Gastroesophageal sphincter (tissue), 4 donors: ENCODE data around the gene GLI2. TPM values are rescaled to one million over a fixed set of nuclear protein-coding genes. Genes with fewer than 3 reads are reported as not detected.

Source experiments
- ATAC-seq: fragments of 150-250 bp; one replicate; pipeline ENCODE4 v1.9.1; 2016; ENCODE audit warnings: mild to moderate bottlenecking, moderate library complexity
- H3K27ac ChIP-seq, 4 donors: fragments of 200-600 bp; sonication (generic) in 3 of 4; 1 replicate in 3 of 4; 2 replicates in 1 of 4; pipeline ENCODE4 v1.5.1; 2016 to 2019
- H3K27me3 ChIP-seq: fragments of 200-600 bp; sonication (generic); one replicate; pipeline ENCODE4 v1.5.1; 2019
- H3K36me3 ChIP-seq, 2 donors: fragments of 200-600 bp; sonication (generic); one replicate each; pipeline ENCODE4 v1.5.1; 2019; ENCODE audit warnings: control low read depth in 1 of 2
- H3K4me1 ChIP-seq, 3 donors: fragments of 200-600 bp; sonication (generic); 1 replicate in 2 of 3; 2 replicates in 1 of 3; pipeline ENCODE4 v1.5.1; 2016 to 2019; ENCODE audit warnings: control low read depth in 2 of 3
- H3K4me3 ChIP-seq, 2 donors: fragments of 200-600 bp; sonication (generic); one replicate each; pipeline ENCODE4 v1.5.1; 2019; ENCODE audit warnings: mild to moderate bottlenecking in 1 of 2, moderate library complexity in 1 of 2
- H3K9me3 ChIP-seq, 3 donors: fragments of 200-600 bp; sonication (generic); one replicate each; pipeline ENCODE4 v1.5.1; 2017 to 2019; ENCODE audit warnings: control low read depth in 2 of 3
- EP300 ChIP-seq: sonication (generic); formaldehyde crosslinking; IDR thresholded peaks from one replicate; pipeline ENCODE4 v1.6.1; 2017; ENCODE audit warnings: antibody characterized with exemption, mild to moderate bottlenecking
- POLR2A ChIP-seq, 2 donors: fragments of 450-650 bp; IDR thresholded peaks; one replicate each; pipeline ENCODE4 v1.6.1; 2017; ENCODE audit warnings: antibody characterized with exemption in 2 of 2, mild to moderate bottlenecking in 2 of 2, moderate library complexity in 1 of 2
- POLR2AphosphoS5 ChIP-seq: sonication (generic); formaldehyde crosslinking; IDR thresholded peaks from one replicate; pipeline ENCODE4 v1.6.1; 2017; ENCODE audit warnings: antibody characterized with exemption
- WGBS, 2 donors: methylation state at CpG; one replicate each; pipeline ENCODE4 v1.1.5; 2018; ENCODE audit warnings: low coverage in 1 of 2; 5-methylcytosine and 5-hydroxymethylcytosine counted together
- total RNA-seq, 4 donors: library from RNA; depleted of rRNA; stranded (reverse); fragments of >200 nt; gene quantifications; one replicate each; pipeline ENCODE4 v1.1.0, GENCODE V29; 2016
- TF ChIP-seq, protein P1 (sequence below), 4 experiments: fragments of 200-600 bp in 2 of 4; fragments of 450-650 bp in 2 of 4; sonication (generic) in 1 of 4; IDR thresholded peaks; one replicate each; pipeline ENCODE4 v1.5.1; 2017 to 2019; ENCODE audit warnings: antibody characterized with exemption in 4 of 4, mild to moderate bottlenecking in 2 of 4, moderate library complexity in 2 of 4

Gene GLI2
- total RNA-seq, 4 donors from 2014 or later: 6.3 to 22.3 (median 11.0) TPM

DNA sequence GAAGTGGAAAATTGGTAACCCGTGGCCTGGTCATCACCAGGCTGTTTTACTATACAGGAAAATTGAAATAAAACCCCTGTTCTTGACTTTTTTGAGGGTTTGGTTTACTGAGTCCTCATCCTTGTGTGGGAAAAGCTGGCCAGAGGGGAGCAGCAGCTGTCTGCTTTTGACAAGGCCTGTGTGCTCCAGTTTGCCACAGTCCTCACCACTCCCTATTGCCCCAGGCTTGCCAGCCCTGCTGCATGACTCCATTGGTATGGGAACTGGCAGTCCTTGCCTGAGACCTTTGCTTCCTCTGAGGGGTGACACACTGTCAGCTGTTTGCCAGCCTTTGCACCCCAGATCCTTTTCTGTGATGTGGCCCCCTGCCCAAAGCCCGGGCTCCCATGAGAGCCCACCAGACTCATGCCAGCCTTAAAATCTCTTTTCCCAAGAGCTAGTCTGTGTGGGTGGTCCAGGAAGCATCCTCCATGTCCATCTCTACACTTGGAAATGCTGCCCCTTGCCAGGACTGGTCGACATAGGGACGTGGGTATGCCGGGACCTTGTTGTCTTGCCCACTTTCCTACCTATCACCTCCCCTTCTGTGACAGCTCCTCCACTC lies 39.0 kb downstream of the GLI2 start:
- WGBS, 2 donors: 54 to 83% methylated on average over 2 to 4 of the region's 5 CpGs
- H3K4me1 ChIP-seq: peaks cover 0 to 25% (median 5%) of the 10 kb centered on the region in 3 donors
- H3K36me3 ChIP-seq: no peaks in the 10 kb centered on the region
- no peak overlapping the region for H3K4me3 ChIP-seq
- no peaks in the 10 kb centered on the region for H3K9me3 ChIP-seq
- no peaks in the 10 kb centered on the region for H3K27me3 ChIP-seq
- no peak overlapping the region for H3K27ac ChIP-seq
- TF ChIP-seq, protein P1, sequence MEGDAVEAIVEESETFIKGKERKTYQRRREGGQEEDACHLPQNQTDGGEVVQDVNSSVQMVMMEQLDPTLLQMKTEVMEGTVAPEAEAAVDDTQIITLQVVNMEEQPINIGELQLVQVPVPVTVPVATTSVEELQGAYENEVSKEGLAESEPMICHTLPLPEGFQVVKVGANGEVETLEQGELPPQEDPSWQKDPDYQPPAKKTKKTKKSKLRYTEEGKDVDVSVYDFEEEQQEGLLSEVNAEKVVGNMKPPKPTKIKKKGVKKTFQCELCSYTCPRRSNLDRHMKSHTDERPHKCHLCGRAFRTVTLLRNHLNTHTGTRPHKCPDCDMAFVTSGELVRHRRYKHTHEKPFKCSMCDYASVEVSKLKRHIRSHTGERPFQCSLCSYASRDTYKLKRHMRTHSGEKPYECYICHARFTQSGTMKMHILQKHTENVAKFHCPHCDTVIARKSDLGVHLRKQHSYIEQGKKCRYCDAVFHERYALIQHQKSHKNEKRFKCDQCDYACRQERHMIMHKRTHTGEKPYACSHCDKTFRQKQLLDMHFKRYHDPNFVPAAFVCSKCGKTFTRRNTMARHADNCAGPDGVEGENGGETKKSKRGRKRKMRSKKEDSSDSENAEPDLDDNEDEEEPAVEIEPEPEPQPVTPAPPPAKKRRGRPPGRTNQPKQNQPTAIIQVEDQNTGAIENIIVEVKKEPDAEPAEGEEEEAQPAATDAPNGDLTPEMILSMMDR (IDR thresholded peaks at IDR 0.05): no peak
- TF ChIP-seq POLR2AphosphoS5 (no peak), POLR2A (IDR thresholded peaks at IDR 0.05) (no peak), EP300 (no peak)
- ATAC-seq: no peak

DNA sequence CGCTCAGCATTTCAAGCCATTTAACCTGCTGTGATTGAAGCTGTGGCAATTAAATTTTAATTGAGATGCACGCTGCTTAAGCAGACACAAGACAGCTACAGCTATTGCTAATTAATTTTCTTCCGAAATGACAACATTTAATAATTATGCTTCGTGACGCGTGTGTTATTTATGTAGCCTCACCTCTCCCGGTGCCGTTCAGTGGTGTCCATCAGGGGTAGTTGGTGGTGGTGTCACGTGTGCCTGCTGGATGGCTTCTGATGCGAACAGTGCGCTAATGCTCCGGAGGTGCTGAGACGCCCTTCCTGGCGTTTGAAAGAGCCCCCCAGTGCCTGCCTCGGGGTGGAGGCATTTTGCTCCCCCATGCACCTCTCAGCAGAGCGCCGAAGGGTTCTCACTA lies 39.5 kb downstream of the GLI2 start:
- 90 to 100% methylated on average over 2 to 8 of the region's 17 CpGs for WGBS, 2 donors
- H3K9me3 ChIP-seq: no peaks in the 10 kb centered on the region
- no peak overlapping the region for H3K27ac ChIP-seq

DNA sequence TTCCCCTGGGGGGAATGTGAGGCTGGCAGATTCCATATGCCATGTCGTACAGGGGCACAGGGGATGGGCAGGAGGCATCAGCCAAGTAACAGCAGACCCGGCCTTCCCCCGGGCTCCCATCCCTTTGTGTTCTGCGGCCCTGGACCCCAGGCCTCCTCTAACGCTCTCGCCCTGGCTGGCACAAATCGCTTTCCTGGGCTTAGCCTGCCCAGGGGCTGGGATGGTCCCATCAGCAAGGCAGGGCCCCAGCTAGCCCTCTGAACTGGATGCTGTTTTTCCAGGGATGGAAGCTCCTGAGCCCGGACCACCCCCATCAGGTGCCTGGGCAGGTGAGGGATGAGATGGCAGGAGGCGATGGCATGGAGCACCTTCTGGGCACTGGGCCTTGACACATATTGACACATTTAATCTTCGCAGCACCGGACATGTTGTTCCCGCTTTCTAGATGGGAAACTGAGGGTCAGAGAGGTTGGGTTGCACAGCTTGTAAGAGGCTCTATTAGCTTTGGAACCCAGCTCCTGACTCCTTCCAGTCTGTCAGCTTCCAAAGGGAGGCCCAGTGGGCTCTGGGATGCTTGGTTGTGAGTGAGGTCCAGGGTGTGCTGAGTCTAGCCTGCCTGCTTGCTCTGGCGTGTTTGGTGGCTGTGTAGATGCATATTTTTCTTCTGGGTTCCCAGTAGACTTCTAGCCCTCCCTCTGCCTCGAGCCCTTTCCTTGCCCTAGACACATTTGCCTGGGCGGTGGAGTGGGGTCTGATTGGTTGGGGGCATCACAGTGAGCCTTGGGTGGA lies 40.3 kb downstream of the GLI2 start:
- Histone ChIP-seq H3K27ac (no peak overlapping the region), H3K4me3 (no peak overlapping the region), H3K36me3 (no peaks in the 10 kb centered on the region), H3K27me3 (no peaks in the 10 kb centered on the region), H3K9me3 (no peaks in the 10 kb centered on the region), H3K4me1 (peaks cover 0 to 26% (median 1%) of the 10 kb centered on the region in 3 donors)
- 90 to 100% methylated on average over 1 to 4 of the region's 15 CpGs for WGBS, 2 donors
- TF ChIP-seq POLR2AphosphoS5 (no peak), POLR2A (IDR thresholded peaks at IDR 0.05) (no peak), EP300 (no peak)
- TF ChIP-seq, protein P1 (IDR thresholded peaks at IDR 0.05): no peak
- ATAC-seq: no peak

More for the DNA sequence above, 39.5 kb downstream of the GLI2 start:
- Histone ChIP-seq H3K4me1 (peaks cover 0 to 30% (median 5%) of the 10 kb centered on the region in 3 donors), H3K27me3 (no peaks in the 10 kb centered on the region), H3K4me3 (no peak overlapping the region), H3K36me3 (no peaks in the 10 kb centered on the region)
- ATAC-seq: no peak
- no peak for TF ChIP-seq POLR2AphosphoS5
- TF ChIP-seq EP300: no peak
- TF ChIP-seq, protein P1 (IDR thresholded peaks at IDR 0.05): no peak
- TF ChIP-seq POLR2A (IDR thresholded peaks at IDR 0.05): no peak

DNA sequence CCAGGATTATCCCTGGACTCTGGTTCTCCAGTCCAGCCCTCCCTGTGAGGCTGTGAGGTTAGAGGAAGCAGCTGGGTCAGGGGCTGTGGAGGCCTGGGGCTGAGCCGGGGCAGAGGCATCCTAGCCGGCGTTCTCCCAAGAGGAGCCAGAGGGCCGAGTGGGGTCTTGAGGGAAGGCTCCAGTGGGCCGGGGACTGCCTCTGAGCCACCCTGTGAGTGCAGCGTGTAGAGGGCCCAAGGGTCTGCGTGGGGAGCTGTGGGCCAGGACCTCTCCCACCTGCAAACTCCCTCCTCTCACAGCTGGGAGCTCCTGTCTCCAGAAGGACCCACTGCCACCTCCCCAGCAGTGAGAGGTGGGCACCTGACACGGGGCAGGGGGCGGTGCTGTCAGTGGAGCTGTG lies 41.0 kb downstream of the GLI2 start:
- Histone ChIP-seq H3K4me3 (no peak overlapping the region), H3K27me3 (no peaks in the 10 kb centered on the region), H3K9me3 (no peaks in the 10 kb centered on the region), H3K36me3 (no peaks in the 10 kb centered on the region), H3K4me1 (peaks cover 0 to 19% (median 0%) of the 10 kb centered on the region in 3 donors), H3K27ac (no peak overlapping the region)
- WGBS, 2 donors: 86% methylated on average over 2 of the region's 9 CpGs; no CpG with 5 or more reads in 1 of the 2 donors
- ATAC-seq: no peak
- TF ChIP-seq POLR2AphosphoS5 (no peak), EP300 (no peak), POLR2A (IDR thresholded peaks at IDR 0.05) (no peak)
- TF ChIP-seq, protein P1 (IDR thresholded peaks at IDR 0.05): no peak
